Parathyroid adenoma (tissue), 2 donors: ENCODE data around the gene SPAG17.

Experiments used
- H2AFZ ChIP-seq: fragments of 300-600 bp; sonication (generic); one replicate; pipeline ENCODE4 v1.7.0; 2017; ENCODE audit warnings: antibody characterized with exemption, mild to moderate bottlenecking
- H3K27ac ChIP-seq: fragments of 300-600 bp; sonication (generic); one replicate; pipeline ENCODE4 v1.7.0; 2017
- H3K27me3 ChIP-seq: fragments of 300-600 bp; sonication (generic); one replicate; pipeline ENCODE4 v1.7.0; 2017; ENCODE audit warnings: low read length; ENCODE audit not compliant: control insufficient read depth, insufficient read depth
- H3K36me3 ChIP-seq: fragments of 300-600 bp; sonication (generic); one replicate; pipeline ENCODE4 v1.7.0; 2017; ENCODE audit warnings: low read length; ENCODE audit not compliant: control insufficient read depth, insufficient read depth
- H3K4me1 ChIP-seq: fragments of 300-600 bp; sonication (generic); one replicate; pipeline ENCODE4 v1.7.0; 2017; ENCODE audit warnings: control low read depth
- H3K4me2 ChIP-seq: fragments of 300-600 bp; sonication (generic); one replicate; pipeline ENCODE4 v1.7.0; 2017; ENCODE audit warnings: low read length
- H3K4me3 ChIP-seq: fragments of 300-600 bp; sonication (generic); one replicate; pipeline ENCODE4 v1.7.0; 2017; ENCODE audit warnings: low read depth, low read length
- H3K79me2 ChIP-seq: fragments of 300-600 bp; sonication (generic); one replicate; pipeline ENCODE4 v1.7.0; 2017; ENCODE audit warnings: control low read depth
- H3K9ac ChIP-seq: fragments of 300-600 bp; sonication (generic); one replicate; pipeline ENCODE4 v1.7.0; 2017; ENCODE audit warnings: mild to moderate bottlenecking
- H3K9me3 ChIP-seq: fragments of 300-600 bp; sonication (generic); one replicate; pipeline ENCODE4 v1.7.0; 2017; ENCODE audit warnings: low read length; ENCODE audit not compliant: control insufficient read depth
- TF ChIP-seq, protein P1 (sequence below): fragments of 300-600 bp; sonication (generic); IDR thresholded peaks from one replicate; pipeline ENCODE4 v1.7.0; 2017; ENCODE audit warnings: antibody characterized with exemption, mild to moderate bottlenecking
- donor health status: primary hyperparathyroidism.

Gene SPAG17

DNA sequence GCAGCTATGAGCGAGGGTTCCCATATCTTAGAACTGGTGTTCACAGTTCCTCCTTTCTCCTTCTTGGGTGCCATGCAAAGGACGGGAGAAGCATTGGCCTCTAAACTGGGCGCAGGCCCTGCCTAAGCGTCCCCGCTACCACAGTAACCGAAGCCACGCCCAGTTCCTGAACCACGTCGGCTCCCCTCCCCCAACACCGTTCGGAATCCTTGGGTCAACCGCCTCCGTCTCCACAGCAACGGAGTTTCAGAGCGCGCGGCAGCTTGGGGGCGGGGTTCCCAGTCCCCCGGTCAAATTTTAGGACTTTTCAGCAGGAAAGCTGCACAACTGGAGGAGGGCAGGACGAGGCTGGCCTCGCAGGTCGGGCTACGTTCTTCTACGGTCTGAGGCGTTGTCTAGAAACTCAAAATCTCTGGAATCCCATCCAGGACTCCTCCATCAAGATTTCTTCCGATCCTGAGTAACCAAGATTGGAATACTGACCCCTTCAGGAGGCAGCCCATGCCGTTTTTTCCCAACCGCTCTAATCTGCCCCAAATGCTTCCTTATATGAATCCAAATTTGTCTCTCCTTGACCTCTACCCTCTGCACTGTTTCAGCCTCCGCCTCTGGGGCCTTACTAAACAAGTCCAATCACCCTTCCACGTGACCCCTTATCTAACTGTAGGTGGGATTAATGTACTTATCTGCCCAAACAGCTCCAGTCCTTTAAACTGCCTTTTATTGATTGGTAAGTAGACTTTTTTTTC, at the start of gene SPAG17:
Gene SPAG17, minus strand, starts transcription at position 145 of the 749 bp plus-strand sequence. Its CDS starts 71 bp downstream, at position 74.
- no peak within 1 kb of the TSS for H3K9ac ChIP-seq
- H2AFZ ChIP-seq = peak within 1 kb of the TSS; percentile 93
- TF ChIP-seq, protein P1, sequence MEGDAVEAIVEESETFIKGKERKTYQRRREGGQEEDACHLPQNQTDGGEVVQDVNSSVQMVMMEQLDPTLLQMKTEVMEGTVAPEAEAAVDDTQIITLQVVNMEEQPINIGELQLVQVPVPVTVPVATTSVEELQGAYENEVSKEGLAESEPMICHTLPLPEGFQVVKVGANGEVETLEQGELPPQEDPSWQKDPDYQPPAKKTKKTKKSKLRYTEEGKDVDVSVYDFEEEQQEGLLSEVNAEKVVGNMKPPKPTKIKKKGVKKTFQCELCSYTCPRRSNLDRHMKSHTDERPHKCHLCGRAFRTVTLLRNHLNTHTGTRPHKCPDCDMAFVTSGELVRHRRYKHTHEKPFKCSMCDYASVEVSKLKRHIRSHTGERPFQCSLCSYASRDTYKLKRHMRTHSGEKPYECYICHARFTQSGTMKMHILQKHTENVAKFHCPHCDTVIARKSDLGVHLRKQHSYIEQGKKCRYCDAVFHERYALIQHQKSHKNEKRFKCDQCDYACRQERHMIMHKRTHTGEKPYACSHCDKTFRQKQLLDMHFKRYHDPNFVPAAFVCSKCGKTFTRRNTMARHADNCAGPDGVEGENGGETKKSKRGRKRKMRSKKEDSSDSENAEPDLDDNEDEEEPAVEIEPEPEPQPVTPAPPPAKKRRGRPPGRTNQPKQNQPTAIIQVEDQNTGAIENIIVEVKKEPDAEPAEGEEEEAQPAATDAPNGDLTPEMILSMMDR = no peak
- no peaks in the 10 kb centered on the region for H3K4me1 ChIP-seq
- peak within 1 kb of the TSS; percentile 60 for H3K4me2 ChIP-seq
- H3K4me3 ChIP-seq = no peak within 1 kb of the TSS
- peak within 1 kb of the TSS; percentile 40 for H3K27ac ChIP-seq
- H3K9me3 ChIP-seq = no peaks in the 10 kb centered on the region
- no peaks in the 10 kb centered on the region for H3K27me3 ChIP-seq
- no peaks in the 10 kb centered on the region for H3K36me3 ChIP-seq
- no peaks in the 10 kb centered on the region for H3K79me2 ChIP-seq

DNA sequence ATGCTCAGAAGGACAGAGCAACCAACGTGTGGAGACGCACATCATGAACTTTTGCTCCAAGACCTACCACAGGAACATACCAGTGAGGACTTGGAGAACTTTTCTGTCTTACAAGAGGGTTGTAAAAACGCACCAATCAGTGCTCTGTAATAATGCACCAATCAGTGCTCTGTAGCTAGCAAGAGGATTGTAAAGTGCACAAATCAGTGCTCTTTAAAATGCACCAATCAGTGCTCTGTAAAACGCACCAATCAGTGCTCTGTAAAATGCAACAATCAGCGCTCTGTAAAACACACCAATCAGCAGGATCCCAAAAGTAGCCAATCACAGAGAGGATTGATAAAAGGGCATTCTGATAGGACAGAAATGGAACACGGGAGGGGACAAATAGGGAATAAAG, 40.4 kb upstream of the SPAG17 start:
- H3K9me3 ChIP-seq = no peaks in the 10 kb centered on the region
- no peak overlapping the region for H3K9ac ChIP-seq
- H3K27me3 ChIP-seq = no peaks in the 10 kb centered on the region
- H3K4me3 ChIP-seq = no peak overlapping the region
- H3K27ac ChIP-seq = no peak overlapping the region
- H3K79me2 ChIP-seq = no peaks in the 10 kb centered on the region
- TF ChIP-seq, protein P1 = no peak
- no peak overlapping the region for H2AFZ ChIP-seq
- H3K4me1 ChIP-seq = no peaks in the 10 kb centered on the region
- H3K4me2 ChIP-seq = no peak overlapping the region
- H3K36me3 ChIP-seq = no peaks in the 10 kb centered on the region

DNA sequence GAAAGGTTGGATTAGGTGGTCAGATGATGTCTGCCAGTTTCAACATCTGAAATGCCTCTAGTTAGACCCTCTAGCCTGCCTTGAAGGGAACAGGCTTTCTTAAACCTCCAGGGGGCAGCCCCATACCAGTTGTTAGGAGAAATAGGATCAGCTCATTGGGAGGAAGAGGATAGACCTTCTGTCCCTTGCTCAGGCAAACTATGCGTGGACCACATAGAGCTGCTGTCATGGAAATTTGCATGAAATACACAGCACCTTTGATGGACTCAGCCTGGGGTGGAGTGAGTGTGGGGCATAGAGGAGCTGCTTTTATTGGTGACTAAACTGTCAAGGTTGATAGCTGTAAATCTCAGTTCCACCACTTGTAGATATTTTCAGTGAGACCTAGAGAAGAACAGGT, 38.4 kb upstream of the SPAG17 start:
- H3K79me2 ChIP-seq = no peaks in the 10 kb centered on the region
- H3K36me3 ChIP-seq = no peaks in the 10 kb centered on the region
- no peak overlapping the region for H3K27ac ChIP-seq
- H3K4me1 ChIP-seq = no peaks in the 10 kb centered on the region
- H3K9me3 ChIP-seq = no peaks in the 10 kb centered on the region
- H3K27me3 ChIP-seq = no peaks in the 10 kb centered on the region
- H2AFZ ChIP-seq = no peak overlapping the region
- H3K9ac ChIP-seq = no peak overlapping the region
- TF ChIP-seq, protein P1 = no peak
- H3K4me2 ChIP-seq = no peak overlapping the region
- H3K4me3 ChIP-seq = no peak overlapping the region

DNA sequence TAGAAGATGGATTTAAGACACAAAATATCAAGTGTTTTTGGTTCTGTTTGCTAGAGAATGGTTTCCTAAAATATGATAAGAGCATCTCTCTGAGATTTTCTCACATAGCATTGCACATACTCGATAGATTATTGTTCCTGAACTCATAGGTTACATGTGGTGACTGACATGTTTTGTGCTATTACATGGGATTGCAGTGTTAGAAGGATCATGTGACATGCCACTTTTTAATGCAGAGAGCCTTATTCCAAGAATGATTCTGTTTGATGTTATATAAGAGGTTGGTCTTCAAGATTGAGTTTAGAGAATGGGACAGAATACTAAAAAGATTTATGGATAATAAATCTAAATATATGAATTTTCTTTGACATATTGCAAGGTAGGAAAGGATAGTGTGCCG, 34.4 kb upstream of the SPAG17 start:
- no peak overlapping the region for H3K9ac ChIP-seq
- TF ChIP-seq, protein P1 = no peak
- no peaks in the 10 kb centered on the region for H3K4me1 ChIP-seq
- no peak overlapping the region for H3K27ac ChIP-seq
- no peak overlapping the region for H3K4me2 ChIP-seq
- no peaks in the 10 kb centered on the region for H3K36me3 ChIP-seq
- no peak overlapping the region for H3K4me3 ChIP-seq
- H3K79me2 ChIP-seq = no peaks in the 10 kb centered on the region
- H2AFZ ChIP-seq = no peak overlapping the region
- H3K9me3 ChIP-seq = no peaks in the 10 kb centered on the region
- no peaks in the 10 kb centered on the region for H3K27me3 ChIP-seq
